Stimulated activated CD4-positive, alpha-beta T cell treated with anti-CD3 and anti-CD28 coated beads, Interleukin-1b, Interleukin-23, amount 100 ng/mL, for 4 hours (primary cell): ENCODE results near the gene LRRC75B.

Experiments used
- DNase-seq, 2 donors: peaks; one replicate each; pipeline ENCODE4 v3.0.0-alpha.2; 2020; ENCODE audit warnings: low read depth in 2 of 2

Gene LRRC75B

GRCh38 chr22:24587251-24587650 is 5.6 kb downstream of the LRRC75B start:
- DNase-seq = no peak

DNA sequence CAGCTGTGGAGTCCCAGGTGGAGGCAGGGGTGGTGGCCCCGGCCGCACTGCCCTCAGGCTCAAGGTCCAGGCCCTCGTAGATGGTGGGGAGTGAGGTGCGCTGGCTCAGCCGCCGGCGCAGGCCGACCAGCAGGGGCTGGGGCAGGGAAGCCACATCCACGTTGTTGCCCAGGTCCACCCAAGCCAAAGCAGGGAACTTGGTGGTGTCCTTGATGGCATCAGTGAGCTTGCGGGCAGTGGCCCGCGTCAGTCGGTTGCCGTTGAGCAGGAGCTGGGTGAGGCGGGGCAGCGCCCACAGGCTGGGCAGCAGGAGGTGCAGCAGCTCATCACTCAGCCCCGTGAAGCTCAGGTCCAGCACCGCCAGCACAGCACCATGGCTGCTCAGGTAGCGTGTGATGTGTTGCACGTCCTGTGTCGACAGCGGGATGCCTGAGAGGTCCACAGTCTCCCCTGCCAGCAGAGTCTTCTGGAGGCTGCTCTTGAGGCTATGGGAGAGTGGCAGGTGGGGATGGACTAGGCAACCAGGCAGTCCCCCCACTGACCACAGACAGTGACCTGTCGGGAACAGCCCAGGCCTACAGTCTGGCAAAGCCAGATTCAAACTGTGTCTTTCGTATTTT is 6.8 kb downstream of the LRRC75B start:
- no peak for DNase-seq

DNA sequence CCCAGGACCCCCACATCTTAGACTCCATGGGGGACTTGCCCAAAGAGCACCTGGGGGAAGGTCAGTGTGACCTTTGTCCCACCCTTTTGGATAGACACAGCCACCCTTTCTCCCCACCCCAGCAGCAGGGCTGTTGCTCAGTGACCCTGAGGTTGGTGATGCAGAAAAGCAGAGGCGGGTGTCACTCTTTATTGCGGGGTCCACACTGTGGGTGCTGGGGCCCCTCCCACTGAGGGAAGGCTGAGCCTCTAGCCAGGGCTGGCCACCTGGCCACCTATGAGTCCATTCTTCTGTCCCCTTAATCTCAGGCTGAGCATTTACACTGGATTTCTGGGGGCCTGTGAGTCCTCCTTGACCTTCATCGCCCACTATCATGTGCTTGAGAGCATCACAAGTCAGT is 7.4 kb downstream of the LRRC75B start:
- DNase-seq = no peak

- no peak for DNase-seq
Observed at GRCh38 chr22:24584871-24585411, 7.9 kb downstream of the LRRC75B start.

GRCh38 chr22:24584166-24584790 is 8.6 kb downstream of the LRRC75B start:
- no peak for DNase-seq

DNA sequence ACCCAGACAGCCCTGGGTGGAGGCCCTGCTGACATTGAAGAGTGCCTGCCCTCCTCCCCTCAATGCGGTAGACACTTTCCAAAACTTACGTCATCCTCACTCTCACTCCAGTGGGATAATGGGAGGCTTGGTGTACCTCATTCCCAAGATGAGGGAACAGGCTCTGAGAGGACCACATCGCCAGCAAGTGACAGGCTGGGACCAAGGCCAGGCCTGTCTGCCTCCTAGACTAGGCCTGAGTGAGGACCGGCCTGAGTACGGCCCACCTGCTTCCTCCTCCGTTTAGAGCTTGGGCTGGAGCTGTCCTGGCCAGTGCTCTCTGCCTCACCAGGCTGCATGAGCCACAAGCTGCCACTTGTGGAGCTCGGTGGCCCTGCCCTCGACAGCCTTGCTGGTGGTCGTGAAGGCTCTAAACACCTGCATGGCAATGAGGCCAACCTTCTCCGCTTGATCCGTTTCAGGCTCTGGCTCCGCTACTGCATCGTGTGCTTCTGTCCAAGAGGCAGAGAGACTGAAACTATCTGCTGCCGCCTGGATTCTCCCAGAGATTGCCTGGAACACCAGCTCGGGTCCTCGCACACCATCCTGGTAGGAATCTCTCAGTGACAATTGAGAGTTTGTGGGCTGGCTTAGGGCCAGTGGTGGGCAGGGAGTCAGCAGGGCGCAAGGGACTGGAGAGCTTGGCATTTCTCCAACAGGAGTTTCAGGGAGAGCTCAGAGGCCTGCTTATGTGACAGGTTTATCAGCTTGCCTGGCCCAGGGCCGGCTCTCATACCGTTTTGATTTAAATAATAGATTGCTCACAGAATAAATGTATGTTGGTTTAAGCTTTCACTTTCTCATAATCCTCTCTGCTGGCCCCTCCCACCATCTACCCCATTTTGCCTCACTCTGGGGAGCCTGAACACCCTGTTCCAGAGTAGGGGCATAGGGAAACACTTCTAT is 9.4 kb downstream of the LRRC75B start:
- DNase-seq = no peak

- DNase-seq = no peak
Observed at GRCh38 chr22:24582056-24582814, 10.6 kb downstream of the LRRC75B start.

DNA sequence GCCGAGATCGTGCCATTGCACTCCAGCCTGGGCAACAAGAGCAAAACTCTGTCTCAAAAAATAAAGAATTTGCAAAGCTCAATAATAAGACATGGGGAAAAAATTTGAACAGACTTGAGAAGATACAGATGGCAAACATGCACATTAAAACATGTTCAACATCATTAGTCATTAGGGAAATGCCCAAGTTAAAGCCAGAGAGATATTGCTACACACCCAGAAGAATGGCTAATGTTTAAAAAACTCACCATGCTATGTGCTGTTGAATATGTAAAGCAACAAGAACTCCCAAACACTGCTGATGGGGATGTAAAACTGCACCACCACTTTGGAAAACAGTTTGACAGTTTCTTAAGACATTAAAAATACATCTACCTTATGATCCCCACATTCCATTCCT is 12.6 kb downstream of the LRRC75B start:
- no peak for DNase-seq

- no peak for DNase-seq
Observed at GRCh38 chr22:24579258-24579601, 13.6 kb downstream of the LRRC75B start.

DNA sequence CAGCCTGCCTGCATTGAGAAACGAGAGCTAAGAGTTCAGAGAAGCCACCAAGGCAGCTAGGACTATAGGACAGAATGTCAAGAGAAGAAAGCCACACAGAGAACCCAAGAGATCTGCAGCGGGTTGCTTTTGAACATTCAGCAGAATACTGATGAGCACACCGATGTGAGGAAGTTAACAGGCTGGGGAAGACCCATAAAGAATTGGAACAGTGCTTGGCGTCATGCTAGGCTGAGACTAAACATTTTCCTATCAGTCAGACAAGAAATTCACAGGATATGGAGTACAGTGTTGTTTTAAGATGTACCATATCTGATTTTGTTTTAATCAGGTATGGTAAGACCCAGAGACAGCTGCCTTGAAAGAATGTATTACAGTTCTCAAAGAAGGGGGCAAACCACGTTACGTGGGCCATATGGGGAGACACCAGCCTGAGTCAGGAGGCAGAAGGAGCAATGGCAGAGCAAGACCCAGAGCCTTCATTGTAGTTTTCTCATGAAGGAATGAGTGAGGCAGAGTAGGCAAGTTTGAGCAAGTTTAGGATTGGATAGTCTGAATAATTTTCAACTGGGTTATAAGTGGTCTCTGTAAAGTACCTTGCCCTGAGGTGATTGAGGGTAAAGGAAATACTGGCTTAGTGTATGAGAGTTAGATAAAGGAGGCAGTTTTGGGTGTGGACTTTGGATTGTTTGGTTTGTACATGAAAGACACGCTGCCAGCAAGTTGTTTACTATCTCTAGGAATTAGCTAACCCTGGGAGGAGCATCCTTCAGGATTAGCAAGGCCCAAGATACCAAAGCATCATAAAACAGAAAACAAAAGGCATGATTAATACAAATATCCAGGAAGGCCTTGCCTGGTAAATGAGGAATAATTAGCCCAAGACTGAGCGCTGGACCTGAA is 14.3 kb downstream of the LRRC75B start:
- no peak for DNase-seq

- no peak for DNase-seq
Observed at GRCh38 chr22:24576778-24577177, 16.1 kb downstream of the LRRC75B start.

DNA sequence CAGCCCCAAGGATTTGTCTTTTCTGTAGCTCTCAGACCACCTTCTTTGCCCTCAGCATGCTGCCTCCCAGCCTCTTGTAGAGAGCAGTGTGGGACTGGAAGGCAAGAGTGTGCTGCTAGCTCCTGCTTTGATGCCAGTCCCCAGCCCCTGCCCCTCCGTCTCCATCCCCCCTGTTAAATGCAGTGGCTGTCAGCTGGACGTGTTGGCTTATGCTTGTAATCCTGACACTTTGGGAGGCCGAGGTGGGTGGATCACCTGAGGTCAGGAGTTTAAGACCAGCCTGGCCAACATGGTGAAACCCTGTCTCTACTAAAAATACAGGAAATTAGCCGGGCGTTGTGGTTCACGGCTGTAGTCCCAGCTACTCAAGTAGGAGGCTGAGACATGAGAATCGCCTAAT is 21.6 kb downstream of the LRRC75B start:
- no peak for DNase-seq

- DNase-seq = no peak
Observed at GRCh38 chr22:24567668-24568067, 25.2 kb downstream of the LRRC75B start.

GRCh38 chr22:24566899-24567511 is 25.9 kb downstream of the LRRC75B start:
- DNase-seq = no peak

- no peak for DNase-seq
Observed at GRCh38 chr22:24565077-24565476, 27.8 kb downstream of the LRRC75B start.

GRCh38 chr22:24564376-24565058 is 28.4 kb downstream of the LRRC75B start:
- DNase-seq = no peak

DNA sequence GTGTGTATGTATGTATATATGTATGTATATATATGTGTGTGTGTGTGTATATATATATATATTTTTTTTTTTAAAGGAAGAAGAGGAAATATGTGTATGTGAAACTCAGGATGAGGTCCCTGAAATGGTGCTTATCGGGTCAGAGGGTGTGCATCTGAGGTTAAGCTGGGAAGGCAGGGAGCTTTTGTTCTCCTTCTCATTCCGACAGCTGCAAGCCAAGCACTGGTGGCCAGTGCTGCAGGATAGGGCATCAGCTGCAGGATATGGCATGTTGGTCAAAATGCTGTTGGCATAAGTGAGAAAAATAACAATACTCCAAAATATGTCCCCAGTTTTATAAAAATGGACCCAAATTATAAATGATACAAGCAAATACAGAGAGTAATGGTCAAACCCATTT is 29.6 kb downstream of the LRRC75B start:
- DNase-seq = no peak

DNA sequence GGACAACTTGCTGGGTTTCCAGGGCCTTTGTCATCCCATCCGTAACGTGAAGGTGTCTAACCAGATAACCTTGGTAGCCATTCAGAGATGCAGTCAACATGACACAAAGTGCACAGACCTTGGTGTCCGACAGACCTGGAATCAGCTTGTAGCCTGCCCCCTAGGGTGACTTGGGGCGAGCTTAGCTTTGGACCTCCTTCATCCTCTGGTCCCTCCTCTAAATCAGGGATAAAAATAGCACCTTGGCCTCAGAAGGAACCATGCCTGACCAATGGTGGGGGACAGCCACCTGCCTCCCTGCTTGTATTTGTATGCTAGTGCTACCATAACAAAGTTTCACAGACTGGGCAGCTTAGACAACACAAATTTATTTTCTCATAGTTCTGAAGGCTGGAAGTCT is 33.4 kb downstream of the LRRC75B start:
- no peak for DNase-seq

DNA sequence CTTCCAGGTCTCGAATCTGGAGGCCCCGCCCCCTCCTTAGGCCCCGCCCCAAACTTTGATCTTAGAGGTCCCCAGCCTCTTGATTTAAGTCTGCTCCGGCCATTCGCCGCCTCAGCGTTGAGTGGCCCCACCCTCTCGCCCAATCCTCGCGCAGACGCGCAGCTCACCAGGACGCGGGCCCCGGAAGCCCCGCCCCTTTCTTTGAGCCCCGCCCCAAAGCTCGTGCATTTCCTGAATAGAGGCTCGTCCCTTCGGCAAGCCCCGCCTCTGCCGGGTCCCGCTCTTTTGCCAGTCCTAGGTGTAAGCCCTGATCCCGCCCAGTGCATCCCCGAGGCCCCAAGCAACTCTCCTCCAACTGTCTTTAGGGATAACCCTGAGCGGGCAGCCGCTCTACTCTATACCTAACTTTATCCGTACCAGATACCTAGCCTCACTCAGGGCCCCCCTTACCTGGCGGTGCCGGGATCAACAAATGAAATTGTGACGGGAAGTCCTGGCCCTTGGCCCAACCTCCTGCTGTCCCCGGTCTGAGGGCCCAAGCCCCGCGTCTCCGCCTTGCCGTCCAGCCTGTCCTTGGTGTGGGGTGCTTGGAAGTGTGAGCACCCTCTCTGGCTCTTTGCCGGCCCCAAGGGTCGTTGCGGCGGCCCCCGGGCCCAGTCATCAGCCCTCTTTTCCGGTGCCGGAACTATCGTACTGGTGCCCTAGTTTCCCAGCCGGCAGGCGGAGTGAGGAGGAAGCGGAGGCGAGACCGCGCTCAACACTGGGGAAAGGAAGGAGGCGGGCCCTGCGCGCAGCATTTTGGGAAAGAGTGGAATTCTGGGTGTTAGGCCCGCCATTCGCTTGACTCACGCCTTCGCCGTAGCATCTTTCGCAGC is 37.5 kb downstream of the LRRC75B start, which contains the start of gene SNRPD3:
SNRPD3 (plus strand) TSS at position 835 of the 875 bp plus-strand sequence. CDS start 1,676 bp downstream, outside the sequence.
- peak; percentile 100 for DNase-seq
